K562 treated with DMSO at 1 percent for 24 hours (cell line): ENCODE results near the gene UBA1. TPM values are rescaled to one million over a fixed set of nuclear protein-coding genes. Genes with fewer than 3 reads are reported as not detected.

Experiments
- total RNA-seq: library from RNA; unstranded; fragments of 300-600 nt; gene quantifications from 2 replicates; pipeline ENCODE4 v1.2.3, GENCODE V29; 2022; ENCODE audit warnings: low read depth; ENCODE audit not compliant: insufficient read depth

The UBA1 gene
- total RNA-seq: 270 and 283 TPM in 2 replicates

DNA sequence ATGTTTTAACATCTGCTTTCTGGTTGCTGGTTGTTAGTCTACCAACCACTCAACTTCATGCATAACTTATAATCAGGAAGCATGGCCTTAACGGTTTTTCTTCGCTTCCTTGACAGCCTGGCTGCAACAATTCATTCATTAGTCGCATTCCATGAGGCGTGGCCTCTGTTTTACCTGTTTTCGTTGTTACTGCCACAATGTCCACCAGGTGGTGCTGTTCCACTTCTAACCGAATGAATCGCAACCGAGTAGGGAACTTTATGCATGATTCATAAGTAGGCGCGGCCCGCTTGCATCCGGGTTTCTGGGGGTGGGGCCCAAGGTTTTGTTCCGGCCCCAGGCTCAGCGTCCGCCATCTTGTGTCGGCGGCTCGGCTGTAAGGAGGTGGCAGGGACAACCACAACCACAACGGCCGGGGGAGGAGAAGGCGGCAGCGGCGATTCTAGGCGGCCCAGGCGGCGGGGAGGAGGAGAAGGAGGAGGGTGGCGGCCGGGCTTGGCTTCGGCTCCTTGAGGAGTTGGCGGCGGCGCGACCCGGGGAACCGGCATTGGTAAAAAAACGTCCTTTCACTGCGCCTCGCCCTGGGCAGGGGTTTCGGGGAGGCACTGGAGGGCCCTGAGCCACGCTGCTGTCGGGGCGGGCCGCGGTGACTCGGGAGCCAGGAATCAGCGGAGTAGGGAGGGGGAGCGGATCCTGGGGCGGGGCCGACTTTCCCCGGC is at the start of gene UBA1:
Gene UBA1, plus strand, starts transcription at position 355 of the 719 bp plus-strand sequence. CDS start 4,974 bp downstream, outside the sequence.

DNA sequence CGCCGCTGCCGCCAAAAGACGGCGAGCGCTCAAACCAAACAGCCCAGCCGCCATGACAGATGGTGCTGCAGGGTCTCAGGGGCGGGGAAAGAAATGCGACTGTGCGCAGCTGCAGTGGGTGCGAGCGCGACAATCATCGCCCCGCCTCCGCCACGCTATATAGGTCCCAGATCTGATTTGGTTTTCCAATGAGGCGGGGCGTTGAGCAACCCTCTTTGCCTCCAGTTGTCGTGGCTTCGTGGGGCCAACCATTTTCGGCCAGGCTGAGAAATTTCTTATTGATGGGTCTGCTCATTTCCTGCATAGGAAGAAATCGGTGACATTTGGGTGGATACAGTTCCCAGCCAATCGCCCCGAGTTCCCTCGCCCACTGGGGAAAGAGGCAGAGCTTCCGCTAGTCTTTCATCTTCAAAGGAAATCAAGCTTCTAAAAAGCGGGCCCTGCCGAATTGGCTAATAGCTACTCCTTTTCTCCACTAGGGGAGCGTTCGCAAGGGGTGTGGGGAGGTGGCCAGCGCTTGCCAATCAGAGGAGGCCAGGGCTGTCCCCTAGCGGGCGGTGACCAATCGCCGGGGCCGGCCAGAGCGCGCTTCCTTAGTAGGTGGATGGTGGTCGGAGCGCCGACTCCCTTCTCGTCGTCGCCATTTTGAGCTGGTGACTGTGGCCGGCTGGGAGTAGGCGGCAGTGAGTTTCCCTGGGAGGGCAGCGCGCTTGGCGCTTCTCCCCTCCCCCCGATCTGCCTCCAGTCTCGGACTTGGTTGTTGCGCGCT is 48.8 kb upstream of the UBA1 start, which contains the start of the genes NDUFB11 and RBM10:
Gene NDUFB11, minus strand, starts transcription at position 77 of the 769 bp plus-strand sequence. Its CDS starts 23 bp downstream, at position 54.
Gene RBM10, plus strand, starts transcription at position 596 of the 769 bp plus-strand sequence. CDS start 2,261 bp downstream, outside the sequence.

GRCh38 chrX:47218280-47218919 is 24.8 kb downstream of the UBA1 start, which contains the start of gene CDK16:
Gene CDK16 (plus strand): TSS chrX:47218681. CDS start chrX:47223558, 4,877 bp downstream.

DNA sequence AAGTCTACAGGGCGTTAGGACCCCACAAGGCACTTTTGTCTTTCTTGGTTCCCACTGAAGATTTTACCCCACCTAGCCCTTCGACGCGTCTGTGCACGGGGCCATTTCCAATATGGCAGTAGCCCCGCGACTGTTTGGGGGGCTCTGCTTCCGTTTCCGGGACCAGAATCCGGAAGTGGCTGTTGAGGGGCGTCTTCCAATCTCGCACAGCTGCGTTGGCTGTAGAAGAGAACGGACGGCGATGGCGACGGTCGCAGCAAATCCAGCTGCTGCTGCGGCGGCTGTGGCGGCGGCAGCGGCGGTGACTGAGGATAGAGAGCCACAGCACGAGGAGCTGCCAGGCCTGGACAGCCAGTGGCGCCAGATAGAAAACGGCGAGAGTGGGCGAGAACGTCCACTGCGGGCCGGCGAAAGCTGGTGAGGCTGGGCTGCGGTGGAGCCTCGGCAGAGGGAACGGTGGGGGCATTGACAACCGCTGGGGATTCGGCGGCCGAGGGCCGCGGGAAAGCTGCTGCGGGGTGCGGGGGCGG is 39.2 kb downstream of the UBA1 start, which contains the start of gene USP11:
Gene USP11, plus strand, starts transcription at position 207 of the 530 bp plus-strand sequence. Its CDS starts 35 bp downstream, at position 242.

Other genes starting within 250 kb of the UBA1 start
- gene RGN, start 115.4 kb upstream of the UBA1 start, total RNA-seq: not detected in 2 replicates
- gene NDUFB11, start 49.1 kb upstream of the UBA1 start, total RNA-seq: 202 and 211 TPM in 2 replicates
- gene RBM10, start 48.6 kb upstream of the UBA1 start, total RNA-seq: 69.2 and 75.5 TPM in 2 replicates
- gene CDK16, start 24.9 kb downstream of the UBA1 start, total RNA-seq: 89.8 and 92.4 TPM in 2 replicates
- gene USP11, start 39.2 kb downstream of the UBA1 start, total RNA-seq: 46.2 and 47.7 TPM in 2 replicates
- gene ZNF157, start 176.7 kb downstream of the UBA1 start, total RNA-seq: not detected in 2 replicates